H1 (cell line): ENCODE results near the gene C14orf132. TPM values are rescaled to one million over a fixed set of nuclear protein-coding genes. Genes with fewer than 3 reads are reported as not detected.

Experiments used
- polyA plus RNA-seq, 7 experiments: library from polyadenylated mRNA; depleted of rRNA in 3 of 7; stranded (reverse) in 5 of 7; unstranded in 2 of 7; fragments of >200 nt in 5 of 7; fragments of 200-250 nt in 2 of 7; gene quantifications; 1 replicate in 5 of 7; 2 replicates in 1 of 7; 4 replicates in 1 of 7; pipeline versions ENCODE4 v1.2.1 to v1.2.3, GENCODE V29; 2011 to 2013; ENCODE audit warnings: missing spikeins in 2 of 7, mixed read lengths in 2 of 7
- small RNA-seq: library from polyadenylated mRNA; stranded (forward); fragments of <200 nt; extraction: miRNeasy Mini kit (QIAGEN cat#:217004); gene quantifications from one replicate; pipeline ENCODE3, GENCODE V24; 2013; ENCODE audit not compliant: insufficient read depth
- total RNA-seq: library from RNA; stranded (reverse); fragmentation: NEBNext Ultra II Directional; extraction: Animal tissue kit (Norgen Biotek cat#: 25700); gene quantifications from 2 replicates; pipeline ENCODE4 v1.2.1, GENCODE V29; 2021

C14orf132 gene
- total and polyA plus RNA-seq, 2 of the 8 experiments (the other 6 are each of a cell fraction or from before 2014, with no cell fraction given), result 11.7 to 32.5 TPM

Small RNA genes within 50 kb of the gene (small RNA-seq; reads per million reads assigned to genes)
- not detected for gene AL137190.1

Other genes starting within 250 kb of the C14orf132 start
- 63.7 and 63.9 TPM in 2 replicates for gene TUNAR, start 162.5 kb upstream of the C14orf132 start, total RNA-seq
- gene TUNAR, start 162.5 kb upstream of the C14orf132 start, polyA plus RNA-seq (2011; rRNA removed), result 12.3 and 12.8 TPM in 2 replicates
- 0.13 TPM in 2 replicates for gene BDKRB2, start 165.5 kb downstream of the C14orf132 start, total RNA-seq
- 0.21 and 0.24 TPM in 2 replicates for gene BDKRB2, start 165.5 kb downstream of the C14orf132 start, polyA plus RNA-seq (2011; rRNA removed)
- not detected in 2 replicates for gene BDKRB1, start 216.8 kb downstream of the C14orf132 start, total RNA-seq
- 0.17 and 0.27 TPM in 2 replicates for gene BDKRB1, start 216.8 kb downstream of the C14orf132 start, polyA plus RNA-seq (2011; rRNA removed)